HepG2 (cell line): ENCODE data around the gene AK8. TPM values are rescaled to one million over a fixed set of nuclear protein-coding genes. Genes with fewer than 3 reads are reported as not detected.

Source experiments
- ATAC-seq: fragments of 200-7000 bp; cut with Tn5 transposase; 3 replicates; pipeline ENCODE4 v1.9.1; 2020; ENCODE audit warnings: mild to moderate bottlenecking, moderate library complexity
- BruUV-seq: library from RNA; stranded (reverse); fragments of 400-500 nt; replicated peaks from 2 replicates; lab custom pipeline; 2021; lab: Mats Ljungman, UMichigan
- CTCF ChIA-PET: fragments of 300-600 bp; formaldehyde crosslinking; extraction: SDS; loops from one replicate; lab custom pipeline; 2021; ENCODE audit warnings: low total read pairs, inconsistent platforms, low intra/inter-chr PET ratio; lab: Yijun Ruan, JAX
- POLR2A ChIA-PET: fragments of 350-600 bp; sonication (Branson Sonifier 250); formaldehyde crosslinking; loops from one replicate; lab custom pipeline; 2020; ENCODE audit warnings: antibody characterized with exemption, inconsistent platforms; lab: Yijun Ruan, JAX
- DNase-seq: peaks from one replicate; pipeline ENCODE4 v3.0.0-alpha.2; 2015; ENCODE audit warnings: low spot score
- FAIRE-seq: peaks from 3 replicates; lab custom pipeline; 2011; peaks lifted over from hg19 to GRCh38; lab: Jason Lieb, UNC
- H2AFZ ChIP-seq: one replicate; pipeline ENCODE4 v1.6.1; 2011; ENCODE audit warnings: low read length, inconsistent platforms
- H3K27ac ChIP-seq: fragments of 300-600 bp; 3 replicates; pipeline ENCODE4 v1.8.0; 2011; ENCODE audit warnings: mixed run types, mild to moderate bottlenecking, mixed read lengths, low read length, inconsistent platforms; ENCODE audit not compliant: insufficient read depth; ENCODE audit errors: extremely low read length
- H3K27me3 ChIP-seq, 2 experiments: fragments of 200-600 bp in 1 of 2; 2 replicates in 1 of 2; 3 replicates in 1 of 2; pipeline versions ENCODE4 v1.6.0 to v1.8.0; 2011; ENCODE audit warnings: low read length in 2 of 2, mild to moderate bottlenecking in 2 of 2, moderate library complexity in 2 of 2, inconsistent platforms in 1 of 2; ENCODE audit not compliant: insufficient read depth in 2 of 2, control insufficient read depth in 1 of 2
- H3K36me3 ChIP-seq, 2 experiments: fragments of 200-600 bp in 1 of 2; replicated peaks in 1 of 2; 2 replicates in 1 of 2; 3 replicates in 1 of 2; pipeline versions ENCODE4 v1.5.1 to v1.8.0; 2011; ENCODE audit warnings: low read length in 2 of 2, inconsistent platforms in 1 of 2; ENCODE audit not compliant: insufficient read depth in 2 of 2, control insufficient read depth in 1 of 2
- H3K4me1 ChIP-seq: 2 replicates; pipeline ENCODE4 v1.5.1; 2012; ENCODE audit warnings: low read length, inconsistent platforms; ENCODE audit not compliant: insufficient read depth
- H3K4me2 ChIP-seq: 2 replicates; pipeline ENCODE4 v1.6.0; 2011; ENCODE audit warnings: low read depth, low read length, inconsistent platforms
- H3K4me3 ChIP-seq, 3 experiments: fragments of 200-600 bp in 1 of 3; sonication (generic), shearing (Covaris generic) in 1 of 3; replicated peaks in 1 of 3; 2 replicates each; pipeline ENCODE4 v1.5.1; 2011 to 2016; ENCODE audit warnings: low read length in 3 of 3, inconsistent platforms in 2 of 3, low read depth in 2 of 3, mild to moderate bottlenecking in 2 of 3, control low read depth in 1 of 3, mixed read lengths in 1 of 3; ENCODE audit not compliant: insufficient read depth in 1 of 3
- H3K79me2 ChIP-seq: one replicate; pipeline ENCODE4 v1.6.1; 2011; ENCODE audit warnings: low read length, inconsistent platforms; ENCODE audit not compliant: insufficient read depth
- H3K9ac ChIP-seq: 2 replicates; pipeline ENCODE4 v1.6.0; 2011; ENCODE audit warnings: mild to moderate bottlenecking, low read depth, low read length, inconsistent platforms; ENCODE audit not compliant: insufficient read depth
- H3K9me3 ChIP-seq: 2 replicates; pipeline ENCODE4 v1.5.1; 2012; ENCODE audit warnings: mild to moderate bottlenecking, low read length
- H4K20me1 ChIP-seq: 2 replicates; pipeline ENCODE4 v1.6.0; 2011; ENCODE audit warnings: inconsistent platforms, mild to moderate bottlenecking, low read length, moderate library complexity; ENCODE audit not compliant: insufficient read depth
- ARID2 ChIP-seq: sonication (generic); formaldehyde crosslinking; IDR thresholded peaks from 2 replicates; pipeline ENCODE4 v1.8.1; 2022; ENCODE audit warnings: mild to moderate bottlenecking, missing genetic modification reagents, borderline replicate concordance
- EP300 ChIP-seq, 3 experiments: sonication (generic) in 1 of 3; formaldehyde crosslinking in 1 of 3; IDR thresholded peaks; 2 replicates each; pipeline versions ENCODE4 v1.5.1 to v1.6.1; 2011 to 2020; ENCODE audit warnings: low read depth in 2 of 3, low read length in 2 of 3, borderline replicate concordance in 1 of 3, improper control_type of control experiment in 1 of 3, mild to moderate bottlenecking in 1 of 3, missing genetic modification reagents in 1 of 3, moderate library complexity in 1 of 3
- HMG20A ChIP-seq: IDR thresholded peaks from 2 replicates; pipeline ENCODE4 v1.6.1; 2016; ENCODE audit warnings: borderline replicate concordance
- ISL2 ChIP-seq: sonication (generic); formaldehyde crosslinking; IDR thresholded peaks from 2 replicates; pipeline ENCODE4 v1.5.0; 2020; ENCODE audit warnings: missing genetic modification reagents
- NAIF1 ChIP-seq: sonication (generic); formaldehyde crosslinking; IDR thresholded peaks from 2 replicates; pipeline ENCODE4 v1.5.0; 2020; ENCODE audit warnings: mild to moderate bottlenecking, missing genetic modification reagents, borderline replicate concordance
- REXO4 ChIP-seq: sonication (generic); formaldehyde crosslinking; IDR thresholded peaks from 2 replicates; pipeline ENCODE4 v1.8.0; 2022; ENCODE audit warnings: missing genetic modification reagents, mild to moderate bottlenecking, borderline replicate concordance
- SIN3A ChIP-seq: IDR thresholded peaks from 2 replicates; pipeline ENCODE4 v1.6.1; 2011; ENCODE audit warnings: low read depth, mild to moderate bottlenecking, control low read depth, low read length, borderline replicate concordance
- SMAD3 ChIP-seq: sonication (generic); formaldehyde crosslinking; IDR thresholded peaks from 2 replicates; pipeline ENCODE4 v1.4.0; 2020; ENCODE audit warnings: missing genetic modification reagents
- SOX6 ChIP-seq, 2 experiments: fragments of 450-650 bp in 1 of 2; sonication (generic) in 1 of 2; formaldehyde crosslinking in 1 of 2; IDR thresholded peaks; 2 replicates each; pipeline versions ENCODE4 v1.4.0 to v1.6.1; 2017 to 2020; ENCODE audit warnings: antibody characterized with exemption in 1 of 2, mild to moderate bottlenecking in 1 of 2, missing genetic modification reagents in 1 of 2
- SRF ChIP-seq: IDR thresholded peaks from 2 replicates; pipeline ENCODE4 v1.6.1; 2011; ENCODE audit warnings: mild to moderate bottlenecking, low read depth, low read length, moderate library complexity
- TGIF2 ChIP-seq: IDR thresholded peaks from 2 replicates; pipeline ENCODE4 v1.6.1; 2016; ENCODE audit warnings: control low read depth, missing compliant biosample characterization
- ZNF318 ChIP-seq: sonication (generic); formaldehyde crosslinking; IDR thresholded peaks from 2 replicates; pipeline ENCODE4 v1.4.0; 2020; ENCODE audit warnings: mild to moderate bottlenecking, missing genetic modification reagents
- ZNF780A ChIP-seq: sonication (generic); formaldehyde crosslinking; IDR thresholded peaks from 2 replicates; pipeline ENCODE4 v1.8.0; 2022; ENCODE audit warnings: mild to moderate bottlenecking, missing genetic modification reagents, moderate library complexity
- WGBS: methylation state at CpG from one replicate; pipeline ENCODE4 v1.1.6; 2017; ENCODE audit warnings: low lambda C conversion rate; 5-methylcytosine and 5-hydroxymethylcytosine counted together
- in situ Hi-C: cut with HindIII; loops from 2 replicates; pipeline ENCODE4 v1.10.0; 2017; ENCODE audit warnings: low pct_unique_long_range_greater_than_20kb; ENCODE audit not compliant: extremely low pct_ligation_motif_present
- intact Hi-C: fragments of 100-400 bp; cut with micrococcal nuclease; formaldehyde crosslinking; loops from one replicate; pipeline ENCODE4 v1.10.0; 2022; ENCODE audit not compliant: unreplicated experiment
- polyA plus RNA-seq, 8 experiments: library from polyadenylated mRNA; depleted of rRNA in 3 of 8; stranded (reverse) in 7 of 8; unstranded in 1 of 8; fragments of >200 nt; fragmentation: Illumina TruSeq in 4 of 8; extraction: Trizol in 4 of 8; gene quantifications; 2 replicates each; pipeline versions ENCODE4 v1.2.1 to v1.2.3, GENCODE V29; 2011 to 2016; ENCODE audit warnings: low read depth in 4 of 8, missing spikeins in 1 of 8, mixed read lengths in 1 of 8; ENCODE audit not compliant: insufficient read depth in 1 of 8
- total RNA-seq, 5 experiments: library from RNA; depleted of rRNA; stranded (reverse); fragments of >200 nt; fragmentation: Illumina TruSeq; extraction: Trizol; gene quantifications; 2 replicates each; pipeline ENCODE4 v1.2.3, GENCODE V29; 2016; ENCODE audit warnings: low read depth in 1 of 5
- TF ChIP-seq, protein P1 (sequence below): sonication (generic); formaldehyde crosslinking; IDR thresholded peaks from 2 replicates; pipeline ENCODE4 v1.8.1; 2023; ENCODE audit warnings: missing genetic modification reagents, mild to moderate bottlenecking, borderline replicate concordance

Gene AK8
- total and polyA plus RNA-seq, 2 of the 13 experiments (the other 11 are each of a cell fraction or from before 2014, with no cell fraction given) = 0.11 TPM; not detected in 1

GRCh38 chr9:132883349-132884294 is 5.5 kb upstream of the AK8 start (continued):
- TF ChIP-seq SOX6 (IDR thresholded peaks at IDR 0.05) (no peak), SOX6 (CRISPR knock-in tag; IDR thresholded peaks at IDR 0.05) (no peak), ISL2 (CRISPR knock-in tag) (no peak), ZNF780A (CRISPR knock-in tag) (no peak), TGIF2 (no peak)
- TF ChIP-seq, all 625 proteins: peak for 0

DNA sequence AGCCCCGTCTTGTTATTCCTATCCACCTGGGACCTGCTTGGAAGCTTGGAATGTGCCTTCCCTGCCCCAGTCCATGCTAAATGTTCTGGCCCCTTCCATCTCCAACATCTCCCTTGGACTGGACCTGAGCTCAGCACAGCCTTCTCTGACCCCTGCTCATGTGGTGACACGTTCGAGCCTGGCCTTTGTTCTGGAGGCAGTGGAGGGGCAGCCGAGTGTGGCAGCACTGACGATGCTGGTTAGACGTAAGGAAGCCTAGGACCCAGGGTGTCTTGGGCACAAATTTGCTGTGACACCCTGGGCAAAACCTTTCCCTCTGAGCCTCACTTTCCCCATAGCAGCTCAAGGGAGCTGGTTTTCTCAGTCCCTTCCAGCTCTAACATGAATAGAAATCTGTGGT is 4.5 kb upstream of the AK8 start:
- no TSS peak for BruUV-seq
- H3K36me3 ChIP-seq = no peaks in the 10 kb centered on the region
- no peaks in the 10 kb centered on the region for H3K27me3 ChIP-seq
- no peaks in the 10 kb centered on the region for H4K20me1 ChIP-seq
- H3K9ac ChIP-seq = no peak overlapping the region
- intact Hi-C loops (no loop called here), in situ Hi-C loops (no loop called here)
- H3K27ac ChIP-seq = no peak overlapping the region
- ATAC-seq (no peak), FAIRE-seq (no peak), DNase-seq (no peak)
- peaks cover 23% of the 10 kb centered on the region for H3K4me1 ChIP-seq
- H3K4me3 ChIP-seq = no peak overlapping the region
- H3K79me2 ChIP-seq = no peaks in the 10 kb centered on the region
- H2AFZ ChIP-seq = no peak overlapping the region
- no peaks in the 10 kb centered on the region for H3K9me3 ChIP-seq
- 72% methylated on average over 2 of the region's 6 CpGs for WGBS
- ChIA-PET POLR2A (no interaction called here), CTCF (no interaction called here)
- H3K4me2 ChIP-seq = no peak overlapping the region
- TF ChIP-seq SMAD3 (CRISPR knock-in tag) = no peak
- no peak for TF ChIP-seq SIN3A
- no peak for TF ChIP-seq SRF
- TF ChIP-seq, protein P1, sequence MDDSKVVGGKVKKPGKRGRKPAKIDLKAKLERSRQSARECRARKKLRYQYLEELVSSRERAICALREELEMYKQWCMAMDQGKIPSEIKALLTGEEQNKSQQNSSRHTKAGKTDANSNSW = no peak
- no peak for TF ChIP-seq NAIF1 (CRISPR knock-in tag)
- no peak for TF ChIP-seq ARID2 (CRISPR knock-in tag)
- TF ChIP-seq REXO4 (CRISPR knock-in tag) = no peak
- TF ChIP-seq EP300 (IDR thresholded peaks at IDR 0.05; ENCODE audit: low read depth in 2 of 2, low read length in 2 of 2) = no peak
- no peak for TF ChIP-seq EP300 (CRISPR knock-in tag; IDR thresholded peaks at IDR 0.05; ENCODE audit: borderline replicate concordance)
- no peak for TF ChIP-seq HMG20A (CRISPR knock-in tag)
- no peak for TF ChIP-seq ZNF318
